GM23338 (cell line): Measurements from ENCODE around the gene SYK.

ENCODE experiments used
- CREB1 ChIP-seq: fragments of 250-450 bp; sonication (Bioruptor Pico); IDR thresholded peaks from 2 replicates; pipeline ENCODE4 v1.5.0; 2020; ENCODE audit warnings: low read depth, mild to moderate bottlenecking, moderate library complexity
- CTCF ChIP-seq, 2 experiments: fragments of 200-600 bp in 1 of 2; sonication (generic) in 1 of 2; conservative IDR thresholded peaks; 2 replicates each; pipeline versions ENCODE4 v1.5.1 to v1.6.1; 2016 to 2017; ENCODE audit warnings: antibody characterized with exemption in 2 of 2, low read depth in 2 of 2, mild to moderate bottlenecking in 2 of 2, moderate library complexity in 1 of 2
- JUNB ChIP-seq: IDR thresholded peaks from one replicate; pipeline ENCODE4 v1.6.1; 2016; ENCODE audit warnings: antibody characterized with exemption; ENCODE audit not compliant: unreplicated experiment
- POLR2AphosphoS5 ChIP-seq: IDR thresholded peaks from 2 replicates; pipeline ENCODE4 v1.6.1; 2016; ENCODE audit warnings: antibody characterized with exemption, low read depth

- TF ChIP-seq CTCF (conservative IDR thresholded peaks at IDR 0.05; ENCODE audit: low read depth in 2 of 2) = no peak
- TF ChIP-seq CREB1 (CRISPR knock-in tag) = no peak
- no peak for TF ChIP-seq POLR2AphosphoS5
- no peak for TF ChIP-seq JUNB
Measured at GRCh38 chr9:90789408-90789807, 12.2 kb upstream of the SYK start.
